Gastroesophageal sphincter (tissue), 4 donors: Measurements from ENCODE around the gene RANBP17. TPM values are rescaled to one million over a fixed set of nuclear protein-coding genes. Genes with fewer than 3 reads are reported as not detected.
"Not testable (repeated sequence)": the region's sequence is repeated elsewhere in the genome, so short reads cannot be mapped to it uniquely, and the experiment has no call there.

Source experiments
- ATAC-seq: fragments of 150-250 bp; one replicate; pipeline ENCODE4 v1.9.1; 2016; ENCODE audit warnings: mild to moderate bottlenecking, moderate library complexity
- H3K27ac ChIP-seq, 4 donors: fragments of 200-600 bp; sonication (generic) in 3 of 4; 1 replicate in 3 of 4; 2 replicates in 1 of 4; pipeline ENCODE4 v1.5.1; 2016 to 2019
- H3K27me3 ChIP-seq: fragments of 200-600 bp; sonication (generic); one replicate; pipeline ENCODE4 v1.5.1; 2019
- H3K36me3 ChIP-seq, 2 donors: fragments of 200-600 bp; sonication (generic); one replicate each; pipeline ENCODE4 v1.5.1; 2019; ENCODE audit warnings: control low read depth in 1 of 2
- H3K4me1 ChIP-seq, 3 donors: fragments of 200-600 bp; sonication (generic); 1 replicate in 2 of 3; 2 replicates in 1 of 3; pipeline ENCODE4 v1.5.1; 2016 to 2019; ENCODE audit warnings: control low read depth in 2 of 3
- H3K4me3 ChIP-seq, 2 donors: fragments of 200-600 bp; sonication (generic); one replicate each; pipeline ENCODE4 v1.5.1; 2019; ENCODE audit warnings: mild to moderate bottlenecking in 1 of 2, moderate library complexity in 1 of 2
- H3K9me3 ChIP-seq, 3 donors: fragments of 200-600 bp; sonication (generic); one replicate each; pipeline ENCODE4 v1.5.1; 2017 to 2019; ENCODE audit warnings: control low read depth in 2 of 3
- CTCF ChIP-seq, 4 experiments: fragments of 200-600 bp in 2 of 4; fragments of 450-650 bp in 2 of 4; sonication (generic) in 1 of 4; IDR thresholded peaks; one replicate each; pipeline ENCODE4 v1.5.1; 2017 to 2019; ENCODE audit warnings: antibody characterized with exemption in 4 of 4, mild to moderate bottlenecking in 2 of 4, moderate library complexity in 2 of 4
- EP300 ChIP-seq: sonication (generic); formaldehyde crosslinking; IDR thresholded peaks from one replicate; pipeline ENCODE4 v1.6.1; 2017; ENCODE audit warnings: antibody characterized with exemption, mild to moderate bottlenecking
- POLR2A ChIP-seq, 2 donors: fragments of 450-650 bp; IDR thresholded peaks; one replicate each; pipeline ENCODE4 v1.6.1; 2017; ENCODE audit warnings: antibody characterized with exemption in 2 of 2, mild to moderate bottlenecking in 2 of 2, moderate library complexity in 1 of 2
- POLR2AphosphoS5 ChIP-seq: sonication (generic); formaldehyde crosslinking; IDR thresholded peaks from one replicate; pipeline ENCODE4 v1.6.1; 2017; ENCODE audit warnings: antibody characterized with exemption
- WGBS, 2 donors: methylation state at CpG; one replicate each; pipeline ENCODE4 v1.1.5; 2018; ENCODE audit warnings: low coverage in 1 of 2; 5-methylcytosine and 5-hydroxymethylcytosine counted together
- total RNA-seq, 4 donors: library from RNA; depleted of rRNA; stranded (reverse); fragments of >200 nt; gene quantifications; one replicate each; pipeline ENCODE4 v1.1.0, GENCODE V29; 2016

The RANBP17 gene
- total RNA-seq, 4 donors from 2014 or later, result 7.7 to 21.7 (median 13.8) TPM

GRCh38 chr5:170863646-170864045 is 1.8 kb downstream of the RANBP17 start:
- Histone ChIP-seq H3K27me3 (no peaks in the 10 kb centered on the region), H3K27ac (no peak overlapping the region), H3K4me1 (peaks cover 0 to 17% (median 0%) of the 10 kb centered on the region in 3 donors), H3K9me3 (peaks cover 0 to 33% (median 0%) of the 10 kb centered on the region in 3 donors), H3K4me3 (no peak overlapping the region), H3K36me3 (no peaks in the 10 kb centered on the region)
- 96 to 97% methylated on average over 3 of the region's 3 CpGs for WGBS, 2 donors
- TF ChIP-seq CTCF (IDR thresholded peaks at IDR 0.05) (no peak), POLR2A (IDR thresholded peaks at IDR 0.05) (no peak), POLR2AphosphoS5 (no peak), EP300 (no peak)
- ATAC-seq, result no peak

- Histone ChIP-seq H3K27ac (no peak overlapping the region), H3K4me1 (peaks cover 0 to 17% (median 0%) of the 10 kb centered on the region in 3 donors), H3K36me3 (no peaks in the 10 kb centered on the region), H3K9me3 (peaks cover 0 to 19% (median 0%) of the 10 kb centered on the region in 3 donors), H3K4me3 (no peak overlapping the region), H3K27me3 (no peaks in the 10 kb centered on the region)
- WGBS, 2 donors, result 100% methylated on average over 1 of the region's 1 CpG
- no peak for TF ChIP-seq CTCF (IDR thresholded peaks at IDR 0.05)
- TF ChIP-seq EP300, result no peak
- no peak for TF ChIP-seq POLR2AphosphoS5
- no peak for TF ChIP-seq POLR2A (IDR thresholded peaks at IDR 0.05)
- ATAC-seq, result no peak
Observed at GRCh38 chr5:170865622-170866021, 3.8 kb downstream of the RANBP17 start.

DNA sequence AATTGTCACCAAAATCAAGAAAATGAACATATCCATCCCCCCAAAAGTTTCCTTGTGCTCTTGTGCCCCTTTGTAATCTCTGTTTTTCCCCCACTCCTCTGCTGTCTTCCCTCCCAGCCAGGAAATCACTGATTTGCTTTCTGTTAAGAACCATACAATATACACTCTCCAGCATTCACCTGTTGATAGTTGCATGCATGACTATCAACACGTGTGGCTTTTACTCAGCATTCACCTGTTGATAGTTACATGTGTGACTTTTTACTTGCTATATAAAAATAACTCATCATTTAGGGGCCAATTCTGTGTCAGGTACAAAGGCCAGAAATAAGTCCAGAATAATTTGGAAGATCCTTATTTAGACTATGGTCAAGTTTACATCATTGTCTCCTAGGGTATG is 6.0 kb downstream of the RANBP17 start:
- Histone ChIP-seq H3K27ac (no peak overlapping the region), H3K36me3 (no peaks in the 10 kb centered on the region), H3K27me3 (no peaks in the 10 kb centered on the region), H3K4me1 (peaks cover 0 to 5% (median 0%) of the 10 kb centered on the region in 3 donors), H3K4me3 (no peak overlapping the region), H3K9me3 (peaks cover 0 to 12% (median 0%) of the 10 kb centered on the region in 3 donors)
- no peak for ATAC-seq
- 50 to 70% methylated on average over 1 of the region's 1 CpG for WGBS, 2 donors
- TF ChIP-seq CTCF (IDR thresholded peaks at IDR 0.05) (no peak), POLR2A (IDR thresholded peaks at IDR 0.05) (no peak), EP300 (no peak), POLR2AphosphoS5 (no peak)

- not testable (repeated sequence) for H3K27ac ChIP-seq, H3K36me3 ChIP-seq, H3K4me1 ChIP-seq, H3K27me3 ChIP-seq, ATAC-seq, H3K4me3 ChIP-seq
- H3K9me3 ChIP-seq, result peaks cover 0 to 22% (median 0%) of the 10 kb centered on the region in 3 donors
Observed at GRCh38 chr5:170870390-170870789, 8.6 kb downstream of the RANBP17 start.

DNA sequence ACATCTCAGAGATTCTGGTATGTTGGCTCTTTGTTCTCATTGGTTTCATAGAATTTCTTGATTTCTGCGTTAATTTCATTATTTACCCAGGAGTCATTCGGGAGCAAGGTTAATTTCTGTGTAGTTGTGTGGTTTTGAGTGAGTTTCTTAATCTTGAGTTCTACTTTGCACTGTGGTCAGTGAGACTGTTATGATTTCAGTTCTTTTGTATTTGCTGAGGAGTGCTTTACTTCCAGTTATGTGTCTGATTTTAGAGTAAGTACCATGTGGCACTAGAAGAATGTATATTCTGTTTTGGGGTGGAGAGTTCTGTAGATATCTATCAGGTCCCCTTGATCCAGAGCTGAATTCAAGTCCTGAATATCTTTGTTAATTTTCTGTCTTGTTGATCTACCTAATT is 12.2 kb downstream of the RANBP17 start:
- H3K4me1 ChIP-seq, result no peaks in the 10 kb centered on the region
- H3K36me3 ChIP-seq, result no peaks in the 10 kb centered on the region
- no peak overlapping the region for H3K27ac ChIP-seq
- H3K27me3 ChIP-seq, result no peaks in the 10 kb centered on the region
- peaks cover 0 to 25% (median 0%) of the 10 kb centered on the region in 3 donors for H3K9me3 ChIP-seq
- ATAC-seq, result no peak
- WGBS, 2 donors, result 100% methylated on average over 2 of the region's 2 CpGs
- H3K4me3 ChIP-seq, result no peak overlapping the region
- TF ChIP-seq EP300, result no peak
- TF ChIP-seq CTCF (IDR thresholded peaks at IDR 0.05), result no peak
- no peak for TF ChIP-seq POLR2AphosphoS5
- no peak for TF ChIP-seq POLR2A (IDR thresholded peaks at IDR 0.05)
